ENCODE measurements around the gene ANKRD11.

- TF ChIP-seq CTCF (IDR thresholded peaks at IDR 0.05; ENCODE audit: extremely low read depth in 1 of 2, insufficient read depth in 1 of 2, low read depth in 1 of 2, low read length in 2 of 2) (no peak), EZH2 (IDR thresholded peaks at IDR 0.05; ENCODE audit: borderline replicate concordance, low read depth, low read length, severe bottlenecking) (no peak), POLR2A (IDR thresholded peaks at IDR 0.05; ENCODE audit: low read depth, low read length) (no peak), POLR2AphosphoS5 (IDR thresholded peaks at IDR 0.05; ENCODE audit: insufficient read depth, low read depth, low read length) (no peak), GATA2 (IDR thresholded peaks at IDR 0.05; ENCODE audit: insufficient read depth, insufficient read length, low read depth, low read length) (no peak)
Observed at GRCh38 chr16:89300976-89301360, 189.4 kb downstream of the ANKRD11 start.
